HG02970 (cell line): ENCODE measurements around the gene CST7.
"Not testable (repeated sequence)": the region's sequence is repeated elsewhere in the genome, so short reads cannot be mapped to it uniquely, and the experiment has no call there.

Experiments
- ATAC-seq: cut with Tn5 transposase; IDR thresholded peaks from one replicate; pipeline ENCODE4 v1.9.1; 2021; ENCODE audit warnings: mild to moderate bottlenecking, moderate library complexity, moderate number of reproducible peaks; ENCODE audit not compliant: unreplicated experiment, low FRiP score

The CST7 gene

DNA sequence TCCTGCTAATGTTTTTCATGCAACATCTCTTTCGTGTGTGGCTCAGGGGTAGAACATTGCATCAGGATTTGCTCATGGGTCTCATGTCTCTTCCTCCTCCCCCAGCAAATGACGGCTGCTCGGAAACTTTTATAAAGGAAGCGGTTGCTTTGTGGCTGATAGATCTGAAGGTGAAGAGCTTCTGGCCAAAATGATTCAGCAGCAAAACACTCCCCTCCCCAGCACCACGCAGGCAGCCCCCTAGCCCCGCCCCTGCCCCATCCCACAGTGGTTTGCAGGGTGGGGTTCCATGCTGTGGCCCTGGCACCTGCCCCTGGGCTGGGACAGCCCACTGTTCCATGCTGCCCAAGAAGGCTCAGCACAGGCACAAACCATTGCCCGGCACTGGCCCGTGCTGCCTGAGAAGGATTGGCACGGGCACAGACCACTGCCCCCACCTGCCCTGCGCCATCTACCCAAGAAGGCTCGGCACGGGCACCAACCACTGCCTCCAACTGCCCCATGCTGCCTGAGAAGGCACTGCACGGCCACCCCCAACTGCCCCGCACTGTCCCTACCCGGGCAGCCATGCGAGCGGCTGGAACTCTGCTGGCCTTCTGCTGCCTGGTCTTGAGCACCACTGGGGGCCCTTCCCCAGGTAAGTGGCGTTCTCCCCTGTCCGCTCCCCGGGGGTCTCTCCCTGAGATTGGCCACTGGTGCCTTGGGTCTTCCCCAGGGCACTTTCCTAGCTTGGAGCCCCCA lies at the start of gene CST7:
Gene CST7, plus strand, starts transcription at position 331 of the 741 bp plus-strand sequence. Its CDS starts 237 bp downstream, at position 568.
- ATAC-seq = no peak

- ATAC-seq = no peak
Measured at GRCh38 chr20:24906806-24907205, 42.3 kb upstream of the CST7 start.

DNA sequence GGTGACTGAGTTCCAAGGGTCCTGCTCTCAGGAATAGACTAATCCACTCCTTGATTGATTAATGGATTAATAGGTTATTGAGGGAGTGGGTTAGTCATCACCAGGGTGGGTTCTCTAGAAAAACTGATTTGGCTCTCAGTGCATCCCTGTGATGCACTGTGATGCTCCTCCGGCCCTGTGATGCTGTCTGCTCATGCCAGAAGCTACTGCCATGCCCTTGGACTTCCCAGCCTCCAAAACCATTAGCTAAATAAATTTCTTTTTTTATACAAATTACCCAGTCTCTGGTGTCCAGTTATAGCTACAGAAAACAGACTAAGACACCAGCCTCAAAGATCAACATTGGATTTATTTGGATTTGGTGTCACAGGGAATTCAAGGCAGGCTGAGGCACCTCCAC lies 40.4 kb upstream of the CST7 start:
- ATAC-seq = no peak

DNA sequence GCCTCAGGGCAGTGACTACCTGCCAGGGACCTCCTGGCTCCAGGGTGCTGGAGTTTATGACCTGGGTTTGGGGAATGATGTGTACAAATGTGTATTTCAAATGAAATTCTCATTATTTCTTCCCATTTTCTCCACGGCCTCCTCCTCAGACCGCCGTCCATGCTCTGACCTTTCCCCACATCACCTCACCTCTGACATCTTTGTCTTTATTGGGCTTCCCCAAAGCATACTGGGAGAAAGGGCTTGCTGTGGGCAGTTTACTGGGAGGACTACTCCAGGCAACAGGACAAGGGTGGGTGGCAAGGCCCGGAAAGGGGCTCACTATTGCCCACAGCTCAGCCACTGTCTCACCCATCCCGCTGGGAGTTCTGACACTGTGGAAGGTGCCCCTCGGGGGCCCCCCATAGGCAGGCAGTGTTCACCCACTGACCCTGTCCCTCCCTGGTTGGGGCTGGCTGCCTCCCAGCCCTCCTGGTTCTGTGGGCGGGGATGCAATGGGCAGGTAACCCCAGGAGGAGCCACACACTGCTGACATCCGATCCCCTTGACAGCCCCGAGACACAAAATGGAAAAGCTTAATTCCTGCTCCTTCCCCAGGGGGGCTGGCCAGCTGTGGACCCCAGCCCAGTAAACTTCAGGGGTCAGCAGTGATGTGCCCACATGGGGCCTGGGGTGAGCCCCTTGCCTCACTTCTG lies 39.8 kb upstream of the CST7 start:
- ATAC-seq = no peak

GRCh38 chr20:24909861-24910260 lies 39.2 kb upstream of the CST7 start:
- no peak for ATAC-seq

DNA sequence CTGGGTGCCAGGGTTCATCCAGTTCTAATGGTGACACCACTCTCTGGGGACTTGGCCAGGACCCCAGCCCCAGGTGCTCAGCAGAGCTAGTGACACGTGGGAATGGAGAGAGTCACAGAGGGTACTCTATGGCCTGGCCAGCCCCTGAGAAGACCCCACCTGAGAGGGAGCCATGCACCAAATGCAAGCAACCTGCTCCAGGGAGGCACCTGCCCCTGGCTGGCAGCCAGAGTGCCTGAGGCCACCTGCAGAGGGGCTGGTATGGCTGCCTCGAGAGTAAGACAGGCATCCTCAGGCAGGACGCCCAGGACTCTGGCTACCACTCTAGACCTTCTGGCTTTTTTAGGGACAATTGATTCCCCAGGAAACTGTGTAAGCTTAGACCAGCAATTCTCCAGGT lies 38.6 kb upstream of the CST7 start:
- ATAC-seq = no peak

GRCh38 chr20:24911461-24911860 lies 37.6 kb upstream of the CST7 start:
- no peak for ATAC-seq

GRCh38 chr20:24912397-24913075 lies 36.5 kb upstream of the CST7 start:
- ATAC-seq = no peak

GRCh38 chr20:24913076-24913628 lies 35.9 kb upstream of the CST7 start:
- ATAC-seq = no peak

- ATAC-seq = no peak
Measured at GRCh38 chr20:24914388-24915241, 34.5 kb upstream of the CST7 start.

DNA sequence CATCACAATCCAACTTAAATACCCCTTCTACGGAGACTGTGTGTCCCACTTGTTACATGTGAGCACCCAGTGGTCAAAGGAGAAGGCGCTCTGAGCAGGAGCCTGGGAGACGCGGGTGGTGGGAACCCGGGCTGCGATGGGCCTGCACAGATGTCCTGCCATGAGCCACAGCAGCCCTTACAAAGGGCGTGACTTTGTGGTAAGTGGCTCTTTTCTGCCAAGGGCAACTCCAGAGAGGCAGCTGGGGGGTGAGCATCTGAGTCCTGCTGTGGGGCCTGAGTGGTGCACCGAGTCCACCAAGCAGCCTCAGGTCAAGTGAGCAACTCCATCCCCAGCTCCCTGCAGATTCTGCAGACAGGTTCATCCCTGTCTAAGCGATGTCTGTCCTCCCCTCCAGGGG lies 33.6 kb upstream of the CST7 start:
- no peak for ATAC-seq

- no peak for ATAC-seq
Measured at GRCh38 chr20:24915892-24916291, 33.2 kb upstream of the CST7 start.

GRCh38 chr20:24916412-24916811 lies 32.7 kb upstream of the CST7 start:
- no peak for ATAC-seq

DNA sequence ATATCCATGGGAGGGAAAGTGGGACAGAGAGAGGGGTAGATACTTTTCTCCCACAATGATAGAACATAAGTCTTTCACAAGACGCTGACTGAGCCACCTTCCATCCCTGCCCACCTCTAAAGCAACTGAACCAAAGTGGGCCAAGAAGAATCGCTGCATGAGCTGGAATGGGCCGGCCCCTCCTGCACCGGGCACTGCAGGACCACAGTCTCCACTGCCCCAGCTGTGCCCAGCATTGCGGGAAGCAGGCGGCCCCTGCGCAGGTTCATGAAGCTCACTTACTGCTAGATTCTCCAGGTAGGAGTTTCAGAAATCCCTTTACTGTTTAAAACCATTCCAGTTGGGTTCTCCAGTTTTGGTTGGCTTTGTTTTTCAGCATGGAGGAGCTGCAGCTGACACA lies 32.0 kb upstream of the CST7 start:
- ATAC-seq = no peak

DNA sequence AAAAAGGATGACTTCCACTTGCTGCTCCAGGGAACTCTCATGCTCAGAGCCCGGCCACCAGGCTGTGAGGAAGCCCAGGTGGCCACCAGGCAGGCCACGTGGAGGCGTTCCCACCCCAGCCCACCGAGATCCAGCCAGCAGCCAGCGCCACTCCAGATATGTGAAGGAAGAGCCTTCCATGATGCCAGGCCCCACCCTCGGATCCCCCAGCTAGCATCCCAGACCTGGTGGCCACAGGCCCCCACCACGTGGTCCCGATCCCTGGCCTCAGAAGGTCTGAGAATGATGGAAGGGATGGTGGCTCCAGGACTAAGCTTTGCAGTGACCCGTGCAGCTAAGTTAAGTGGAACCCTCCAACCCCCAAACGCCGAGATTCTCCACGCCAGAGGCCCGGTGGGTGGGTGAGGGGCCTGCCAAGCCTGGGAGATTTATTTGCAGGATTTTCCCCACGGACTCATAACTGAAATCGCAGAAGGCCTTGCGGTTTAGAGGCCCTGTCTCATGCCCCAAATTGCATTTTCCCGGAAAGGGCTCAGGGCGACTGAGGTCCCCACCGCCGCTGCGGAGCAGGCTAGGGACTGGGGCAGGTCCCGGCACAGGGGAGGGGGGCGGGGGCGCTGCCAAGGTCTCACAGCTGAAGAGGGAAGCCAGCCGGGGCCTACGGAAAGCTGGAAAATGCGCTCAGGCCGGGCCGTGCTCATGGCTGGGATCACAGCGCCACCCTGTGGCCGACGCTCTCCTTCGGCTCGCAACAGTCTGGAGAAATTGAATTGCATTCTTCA lies 31.1 kb upstream of the CST7 start:
- no peak for ATAC-seq

- no peak for ATAC-seq
Measured at GRCh38 chr20:24918579-24919566, 30.2 kb upstream of the CST7 start.

DNA sequence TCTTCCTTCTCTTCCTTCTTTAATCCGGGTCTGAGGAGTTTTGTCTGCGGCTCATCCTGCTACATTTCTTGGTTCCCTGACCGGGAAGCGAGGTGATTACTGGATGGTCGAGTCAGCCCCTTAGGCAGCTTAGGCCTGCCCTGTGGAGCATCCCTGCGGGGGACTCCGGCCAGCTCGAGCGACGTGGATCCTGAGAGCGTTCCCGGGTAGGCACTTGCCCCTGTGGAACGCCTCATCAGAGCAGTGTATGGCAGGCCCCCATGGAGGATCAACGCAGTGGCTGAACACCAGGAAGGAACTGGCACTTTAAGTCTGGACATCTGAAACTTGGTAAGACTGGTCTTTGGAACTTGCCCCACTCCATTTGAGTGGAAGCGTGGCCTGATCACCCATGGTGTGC lies 29.4 kb upstream of the CST7 start:
- not testable (repeated sequence) for ATAC-seq

DNA sequence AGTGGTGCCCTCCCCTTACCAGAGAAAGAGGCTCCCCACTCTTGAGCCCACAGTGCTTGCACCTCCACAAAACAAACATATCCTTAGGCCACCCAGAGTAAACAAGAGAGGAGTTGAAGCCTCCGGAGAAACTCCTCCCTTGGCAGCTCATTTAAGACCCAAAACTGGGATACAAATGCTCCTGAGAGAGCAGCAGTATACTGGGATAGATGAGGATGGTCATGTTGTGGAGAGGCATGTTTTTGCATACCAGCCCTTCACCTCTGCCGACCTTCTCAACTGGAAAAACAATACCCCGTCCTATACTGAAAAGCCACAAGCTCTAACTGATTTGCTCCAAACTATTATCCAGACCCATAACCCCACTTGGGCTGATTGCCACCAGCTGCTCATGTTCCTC lies 28.4 kb upstream of the CST7 start:
- ATAC-seq = not testable (repeated sequence)
